PFSK-1 (cell line): ENCODE measurements around the gene KCNA2.

Experiments
- FOXP2 ChIP-seq: optimal IDR thresholded peaks from 2 replicates; pipeline ENCODE3; 2011; ENCODE audit warnings: borderline replicate concordance, control low read depth, inconsistent platforms; ENCODE audit not compliant: insufficient read depth; ENCODE audit errors: extremely low read length, extremely low read depth
- POLR2AphosphoS5 ChIP-seq: IDR thresholded peaks from 2 replicates; pipeline ENCODE4 v1.6.1; 2012; ENCODE audit warnings: low read depth, mild to moderate bottlenecking, control low read depth, low read length, moderate library complexity
- SIN3A ChIP-seq: IDR thresholded peaks from 2 replicates; pipeline ENCODE4 v1.6.1; 2012; ENCODE audit warnings: mild to moderate bottlenecking, low read length, moderate library complexity, borderline replicate concordance; ENCODE audit not compliant: insufficient read depth
- TAF1 ChIP-seq: IDR thresholded peaks from 2 replicates; pipeline ENCODE4 v1.6.1; 2012; ENCODE audit warnings: low read length, control low read depth, borderline replicate concordance; ENCODE audit not compliant: insufficient read depth
- TF ChIP-seq, protein P1 (sequence below), 2 experiments: IDR thresholded peaks; 2 replicates each; pipeline versions ENCODE4 v1.6.1 to v1.8.0; 2011 to 2012; ENCODE audit warnings: low read depth in 2 of 2, low read length in 2 of 2, control low read depth in 1 of 2, inconsistent platforms in 1 of 2, mild to moderate bottlenecking in 1 of 2, moderate library complexity in 1 of 2; ENCODE audit not compliant: insufficient read depth in 1 of 2

DNA sequence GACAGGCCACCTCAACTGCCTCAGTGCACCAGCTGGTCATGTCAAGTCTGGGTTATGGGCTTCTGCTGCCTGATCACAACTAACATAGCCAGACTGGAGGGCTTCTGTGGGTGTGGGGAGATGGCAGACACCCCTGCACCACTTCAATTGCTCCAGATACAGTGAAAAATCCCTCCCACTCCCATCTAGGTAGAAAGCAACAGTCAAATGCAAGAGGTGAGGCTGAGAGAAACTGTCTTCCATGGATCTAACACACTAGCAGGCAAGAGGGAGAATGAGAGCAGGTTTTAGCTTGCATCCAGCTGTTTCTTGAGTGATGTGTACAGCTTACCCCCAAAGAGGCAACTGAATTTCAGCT is 10.8 kb downstream of the KCNA2 start:
- TF ChIP-seq, protein P1, sequence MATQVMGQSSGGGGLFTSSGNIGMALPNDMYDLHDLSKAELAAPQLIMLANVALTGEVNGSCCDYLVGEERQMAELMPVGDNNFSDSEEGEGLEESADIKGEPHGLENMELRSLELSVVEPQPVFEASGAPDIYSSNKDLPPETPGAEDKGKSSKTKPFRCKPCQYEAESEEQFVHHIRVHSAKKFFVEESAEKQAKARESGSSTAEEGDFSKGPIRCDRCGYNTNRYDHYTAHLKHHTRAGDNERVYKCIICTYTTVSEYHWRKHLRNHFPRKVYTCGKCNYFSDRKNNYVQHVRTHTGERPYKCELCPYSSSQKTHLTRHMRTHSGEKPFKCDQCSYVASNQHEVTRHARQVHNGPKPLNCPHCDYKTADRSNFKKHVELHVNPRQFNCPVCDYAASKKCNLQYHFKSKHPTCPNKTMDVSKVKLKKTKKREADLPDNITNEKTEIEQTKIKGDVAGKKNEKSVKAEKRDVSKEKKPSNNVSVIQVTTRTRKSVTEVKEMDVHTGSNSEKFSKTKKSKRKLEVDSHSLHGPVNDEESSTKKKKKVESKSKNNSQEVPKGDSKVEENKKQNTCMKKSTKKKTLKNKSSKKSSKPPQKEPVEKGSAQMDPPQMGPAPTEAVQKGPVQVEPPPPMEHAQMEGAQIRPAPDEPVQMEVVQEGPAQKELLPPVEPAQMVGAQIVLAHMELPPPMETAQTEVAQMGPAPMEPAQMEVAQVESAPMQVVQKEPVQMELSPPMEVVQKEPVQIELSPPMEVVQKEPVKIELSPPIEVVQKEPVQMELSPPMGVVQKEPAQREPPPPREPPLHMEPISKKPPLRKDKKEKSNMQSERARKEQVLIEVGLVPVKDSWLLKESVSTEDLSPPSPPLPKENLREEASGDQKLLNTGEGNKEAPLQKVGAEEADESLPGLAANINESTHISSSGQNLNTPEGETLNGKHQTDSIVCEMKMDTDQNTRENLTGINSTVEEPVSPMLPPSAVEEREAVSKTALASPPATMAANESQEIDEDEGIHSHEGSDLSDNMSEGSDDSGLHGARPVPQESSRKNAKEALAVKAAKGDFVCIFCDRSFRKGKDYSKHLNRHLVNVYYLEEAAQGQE (IDR thresholded peaks at IDR 0.05; ENCODE audit: insufficient read depth in 1 of 2, low read depth in 2 of 2, low read length in 2 of 2): no peak
- TF ChIP-seq TAF1 (no peak), SIN3A (no peak), POLR2AphosphoS5 (no peak), FOXP2 (no peak)
